T47D (cell line): Measurements from ENCODE around the gene COPB1.
"Not testable (repeated sequence)": the region's sequence is repeated elsewhere in the genome, so short reads cannot be mapped to it uniquely, and the experiment has no call there.

Experiments used
- DNase-seq, 2 experiments: peaks; one replicate each; pipeline versions ENCODE4 v3.0.0 to v3.0.0-alpha.2; 2011 to 2012; ENCODE audit warnings: low read depth in 1 of 2, low spot score in 1 of 2
- JUND ChIP-seq: IDR thresholded peaks from 2 replicates; pipeline ENCODE4 v1.6.1; 2012; ENCODE audit warnings: low read depth
- in situ Hi-C: cut with HindIII; loops from 2 replicates; pipeline ENCODE4 v1.10.0; 2016; ENCODE audit warnings: low sequenced_read_pairs, low pct_unique_long_range_greater_than_20kb

The COPB1 gene

GRCh38 chr11:14499560-14500180, at the start of gene COPB1:
COPB1 (minus strand) TSS chr11:14499811; CDS start chr11:14498928, 883 bp downstream.
- in situ Hi-C loops = no loop called here
- no peak for TF ChIP-seq JUND
- DNase-seq = peak; percentile 50 to 93

- in situ Hi-C loops = no loop called here
- DNase-seq = no peak
- no peak for TF ChIP-seq JUND
Measured at GRCh38 chr11:14547440-14547839, 47.8 kb upstream of the COPB1 start.

DNA sequence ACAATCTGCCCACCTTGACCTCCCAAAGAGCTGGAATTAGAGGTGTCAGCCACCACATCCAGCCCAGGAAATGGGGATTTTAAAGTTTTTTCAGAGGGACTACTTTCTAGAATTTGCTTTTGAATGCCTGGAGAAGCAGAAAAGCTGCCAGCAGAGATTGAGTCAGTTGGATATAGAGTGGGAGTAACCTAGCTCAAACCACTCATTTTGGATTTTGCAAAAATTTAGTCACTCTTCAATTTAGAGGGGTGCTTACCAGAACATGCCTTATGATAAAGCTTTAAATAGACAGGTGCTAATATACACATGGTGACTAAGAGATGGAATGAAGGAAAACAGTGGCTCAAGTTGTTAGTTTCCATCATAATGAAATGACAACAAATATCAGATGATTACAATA, 47.1 kb upstream of the COPB1 start:
- in situ Hi-C loops = no loop called here
- no peak for TF ChIP-seq JUND
- no peak for DNase-seq

DNA sequence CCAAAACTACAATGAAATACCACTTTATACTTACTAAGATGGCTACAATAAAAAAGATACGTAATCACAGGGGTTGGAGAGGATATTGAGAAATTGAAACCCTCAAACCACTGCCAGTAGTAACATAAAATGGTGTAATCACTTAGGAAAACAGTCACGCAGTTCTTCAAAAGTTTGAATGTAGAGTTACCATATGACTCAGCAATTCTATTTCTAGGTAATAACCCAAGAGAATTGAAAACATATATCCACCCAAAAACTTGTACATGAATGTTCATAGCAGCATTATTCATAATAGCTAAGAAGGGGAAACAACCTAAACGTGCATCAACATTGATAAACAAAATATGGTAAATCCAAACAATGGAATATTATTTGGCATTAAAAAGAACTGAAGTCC, 45.0 kb upstream of the COPB1 start:
- no peak for DNase-seq
- in situ Hi-C loops = no loop called here
- no peak for TF ChIP-seq JUND

DNA sequence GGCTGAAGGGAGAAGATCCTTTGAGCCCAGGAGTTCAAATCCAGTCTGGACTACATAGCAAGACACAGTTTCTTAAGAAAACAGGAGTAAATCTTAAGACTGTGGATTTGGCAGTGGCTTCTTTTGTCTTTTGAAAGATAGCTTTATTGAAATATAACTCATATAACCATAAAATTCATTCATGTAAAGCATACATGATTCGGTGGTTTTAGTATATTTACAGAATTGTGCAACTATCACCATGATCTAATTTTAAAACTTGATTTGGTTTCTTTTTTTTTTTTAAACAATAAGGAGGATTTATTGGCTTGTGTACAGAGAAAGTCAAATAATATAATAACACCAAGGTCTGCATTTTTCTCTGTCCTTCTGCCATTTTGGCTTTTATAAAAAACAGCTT, 43.6 kb upstream of the COPB1 start:
- TF ChIP-seq JUND = no peak
- in situ Hi-C loops = no loop called here

DNA sequence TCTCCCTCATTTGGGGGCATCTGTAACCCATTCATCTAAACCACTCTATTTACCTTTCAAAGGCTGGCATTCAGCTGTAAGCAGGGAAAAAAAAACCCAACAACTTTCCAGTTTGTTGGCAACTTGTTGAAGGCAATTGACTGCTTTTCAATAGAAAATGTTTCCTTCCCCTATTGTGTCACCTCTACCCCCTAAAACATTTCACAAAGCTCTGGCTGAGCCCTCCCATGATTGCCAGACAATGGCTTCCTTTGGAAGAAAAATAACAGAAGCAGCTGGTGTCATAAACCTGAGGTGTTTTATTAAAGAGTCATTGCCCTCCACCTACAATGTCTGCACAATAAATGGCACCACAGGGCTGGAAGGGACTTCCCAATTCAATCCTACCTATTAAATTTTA, 42.7 kb upstream of the COPB1 start:
- in situ Hi-C loops = no loop called here
- no peak for DNase-seq
- no peak for TF ChIP-seq JUND

More for the DNA sequence above, 43.6 kb upstream of the COPB1 start:
- no peak for DNase-seq

GRCh38 chr11:14541192-14541947, 41.8 kb upstream of the COPB1 start:
- in situ Hi-C loops = no loop called here
- no peak for TF ChIP-seq JUND
- no peak for DNase-seq

- in situ Hi-C loops = no loop called here
- no peak for DNase-seq
- no peak for TF ChIP-seq JUND
Measured at GRCh38 chr11:14539982-14540421, 40.4 kb upstream of the COPB1 start.

- TF ChIP-seq JUND = no peak
- in situ Hi-C loops = no loop called here
- no peak for DNase-seq
Measured at GRCh38 chr11:14538926-14539554, 39.4 kb upstream of the COPB1 start.

DNA sequence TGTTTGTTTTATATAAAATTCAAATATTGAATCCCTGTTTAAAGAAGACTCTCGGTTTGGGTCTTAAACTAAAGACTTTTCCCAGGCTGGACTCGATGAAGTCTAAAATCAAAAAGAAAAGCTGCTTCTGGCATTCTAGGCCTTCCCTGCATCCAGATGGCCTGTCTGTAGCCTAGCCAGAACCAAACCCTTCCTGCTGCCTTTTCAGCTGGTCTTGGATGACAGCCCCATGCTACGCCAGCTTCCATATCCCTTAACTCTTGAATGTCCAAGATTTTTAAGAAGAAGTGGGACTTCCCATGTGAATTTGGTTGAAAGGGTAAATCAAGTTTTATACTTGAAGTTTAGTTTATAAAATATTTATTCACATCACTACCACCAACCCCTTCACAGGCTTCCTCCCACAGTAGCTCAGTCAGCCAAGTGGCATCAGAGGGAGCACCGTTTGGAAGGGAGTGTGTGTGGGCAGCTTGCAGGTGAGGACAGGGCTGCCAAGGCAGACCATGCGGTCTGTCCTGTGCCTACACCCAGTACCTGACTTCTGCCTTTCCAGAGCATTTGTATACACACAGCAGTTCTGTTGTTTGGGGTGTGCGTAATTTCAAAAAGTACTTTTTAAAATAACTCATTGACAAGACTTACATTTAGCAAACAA, 38.8 kb upstream of the COPB1 start:
- no peak for TF ChIP-seq JUND
- in situ Hi-C loops = no loop called here
- no peak for DNase-seq

- TF ChIP-seq JUND = no peak
- DNase-seq = peak; percentile 2 to 13
- in situ Hi-C loops = no loop called here
Measured at GRCh38 chr11:14537134-14537599, 37.6 kb upstream of the COPB1 start.

DNA sequence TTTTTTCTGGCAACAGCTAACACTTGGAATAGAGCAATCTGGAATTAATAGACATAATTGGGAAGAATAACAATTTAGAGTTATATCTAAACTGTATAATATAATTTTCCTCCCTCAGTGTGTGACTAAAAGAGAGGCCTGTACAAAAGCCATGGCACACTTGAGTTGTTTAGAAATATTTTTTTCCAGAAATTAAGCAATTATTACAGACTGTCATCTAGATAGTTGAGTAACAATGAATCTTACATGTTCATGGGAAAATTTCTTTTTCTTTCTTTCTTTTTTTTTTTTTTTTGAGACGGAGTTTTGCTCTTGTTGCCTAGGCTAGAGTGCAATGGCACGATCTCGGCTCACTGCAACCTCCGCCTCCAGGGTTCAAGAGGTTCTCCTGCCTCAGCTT, 35.6 kb upstream of the COPB1 start:
- in situ Hi-C loops, DNase-seq: not testable (repeated sequence)

DNA sequence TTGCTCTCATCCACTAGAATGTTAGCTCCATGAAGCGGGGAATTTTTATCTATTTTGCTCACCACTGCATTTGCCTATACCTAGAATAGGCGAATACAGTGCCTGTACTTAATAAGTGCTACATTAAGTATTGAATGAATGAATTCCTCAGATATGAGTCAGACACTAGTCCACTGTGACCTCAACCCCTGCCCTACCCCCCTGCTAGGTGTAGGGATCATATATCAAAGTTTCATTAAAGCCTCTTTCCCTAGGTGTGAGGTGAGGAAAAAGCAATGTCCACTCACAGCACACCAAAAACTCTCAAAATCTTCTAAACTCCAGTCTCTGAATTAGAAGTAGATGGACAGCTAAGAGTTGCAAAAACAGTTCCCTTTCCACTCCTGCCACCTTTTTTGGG, 30.3 kb upstream of the COPB1 start:
- no peak for TF ChIP-seq JUND
- no peak for DNase-seq
- in situ Hi-C loops = no loop called here
